Measurements from ENCODE around the gene CAPZA1.

Gene CAPZA1

DNA sequence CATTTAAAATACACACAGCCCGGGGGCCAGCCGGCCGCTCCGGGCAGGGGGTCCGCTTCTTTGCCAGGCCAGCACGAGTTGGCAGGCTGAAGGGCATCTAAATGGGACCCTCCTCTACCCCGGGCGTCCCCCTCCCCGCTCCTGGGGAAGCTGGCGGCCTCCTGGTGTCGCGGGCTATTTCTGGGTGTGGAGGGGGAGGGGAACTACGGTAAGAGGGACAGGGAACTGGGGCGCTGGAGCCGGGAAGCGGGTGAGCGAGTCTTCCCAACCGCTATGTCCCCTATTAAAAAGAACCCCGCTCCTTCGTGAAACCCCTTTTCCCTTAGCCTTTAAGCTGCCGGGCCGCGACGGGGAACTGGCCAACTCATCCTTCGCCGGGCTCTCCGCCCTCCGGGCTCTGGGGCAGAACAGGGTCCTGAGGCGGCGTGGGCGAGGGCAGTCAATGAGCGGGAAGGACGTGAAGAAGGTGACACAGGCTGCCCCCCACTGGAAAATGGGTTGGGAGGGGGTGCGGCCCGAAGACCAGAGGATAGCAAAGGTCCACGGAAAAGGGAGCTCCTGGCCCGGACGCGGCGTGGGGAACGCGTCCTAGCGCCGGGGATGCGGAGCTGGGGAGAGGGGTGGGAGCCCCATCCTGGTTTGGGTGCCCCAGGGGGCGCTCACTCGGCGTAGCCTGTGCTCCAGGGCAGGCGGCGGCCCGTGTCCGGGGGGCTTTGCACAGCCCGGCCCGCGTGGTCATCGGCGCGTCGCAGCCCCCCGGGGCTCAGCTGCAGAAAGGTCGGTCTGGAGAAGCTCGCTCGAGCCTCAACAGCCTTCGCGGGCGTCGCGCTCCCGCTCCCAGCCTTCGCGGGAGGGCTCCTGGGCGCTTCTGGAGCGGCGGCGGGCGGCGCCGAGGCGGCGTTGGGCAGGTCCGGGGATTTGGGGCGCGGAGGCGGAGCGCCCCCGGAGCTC is 95.0 kb downstream of the CAPZA1 start (continued):
- TF ChIP-seq ZNF560 (tag by site-specific recombination; IDR thresholded peaks at IDR 0.05; ENCODE audit: borderline replicate concordance) (no peak), GLIS2 (tag by site-specific recombination; IDR thresholded peaks at IDR 0.05) (peak; percentile 70), WT1 (tag by site-specific recombination; IDR thresholded peaks at IDR 0.05) (no peak), ZNF654 (tag by site-specific recombination; IDR thresholded peaks at IDR 0.05; ENCODE audit: low read depth) (no peak), KLF7 (tag by site-specific recombination; IDR thresholded peaks at IDR 0.05; ENCODE audit: borderline replicate concordance) (no peak), ZEB2 (tag by site-specific recombination; IDR thresholded peaks at IDR 0.05) (no peak), ZNF404 (tag by site-specific recombination; IDR thresholded peaks at IDR 0.05) (no peak)
- TF ChIP-seq, protein P1, sequence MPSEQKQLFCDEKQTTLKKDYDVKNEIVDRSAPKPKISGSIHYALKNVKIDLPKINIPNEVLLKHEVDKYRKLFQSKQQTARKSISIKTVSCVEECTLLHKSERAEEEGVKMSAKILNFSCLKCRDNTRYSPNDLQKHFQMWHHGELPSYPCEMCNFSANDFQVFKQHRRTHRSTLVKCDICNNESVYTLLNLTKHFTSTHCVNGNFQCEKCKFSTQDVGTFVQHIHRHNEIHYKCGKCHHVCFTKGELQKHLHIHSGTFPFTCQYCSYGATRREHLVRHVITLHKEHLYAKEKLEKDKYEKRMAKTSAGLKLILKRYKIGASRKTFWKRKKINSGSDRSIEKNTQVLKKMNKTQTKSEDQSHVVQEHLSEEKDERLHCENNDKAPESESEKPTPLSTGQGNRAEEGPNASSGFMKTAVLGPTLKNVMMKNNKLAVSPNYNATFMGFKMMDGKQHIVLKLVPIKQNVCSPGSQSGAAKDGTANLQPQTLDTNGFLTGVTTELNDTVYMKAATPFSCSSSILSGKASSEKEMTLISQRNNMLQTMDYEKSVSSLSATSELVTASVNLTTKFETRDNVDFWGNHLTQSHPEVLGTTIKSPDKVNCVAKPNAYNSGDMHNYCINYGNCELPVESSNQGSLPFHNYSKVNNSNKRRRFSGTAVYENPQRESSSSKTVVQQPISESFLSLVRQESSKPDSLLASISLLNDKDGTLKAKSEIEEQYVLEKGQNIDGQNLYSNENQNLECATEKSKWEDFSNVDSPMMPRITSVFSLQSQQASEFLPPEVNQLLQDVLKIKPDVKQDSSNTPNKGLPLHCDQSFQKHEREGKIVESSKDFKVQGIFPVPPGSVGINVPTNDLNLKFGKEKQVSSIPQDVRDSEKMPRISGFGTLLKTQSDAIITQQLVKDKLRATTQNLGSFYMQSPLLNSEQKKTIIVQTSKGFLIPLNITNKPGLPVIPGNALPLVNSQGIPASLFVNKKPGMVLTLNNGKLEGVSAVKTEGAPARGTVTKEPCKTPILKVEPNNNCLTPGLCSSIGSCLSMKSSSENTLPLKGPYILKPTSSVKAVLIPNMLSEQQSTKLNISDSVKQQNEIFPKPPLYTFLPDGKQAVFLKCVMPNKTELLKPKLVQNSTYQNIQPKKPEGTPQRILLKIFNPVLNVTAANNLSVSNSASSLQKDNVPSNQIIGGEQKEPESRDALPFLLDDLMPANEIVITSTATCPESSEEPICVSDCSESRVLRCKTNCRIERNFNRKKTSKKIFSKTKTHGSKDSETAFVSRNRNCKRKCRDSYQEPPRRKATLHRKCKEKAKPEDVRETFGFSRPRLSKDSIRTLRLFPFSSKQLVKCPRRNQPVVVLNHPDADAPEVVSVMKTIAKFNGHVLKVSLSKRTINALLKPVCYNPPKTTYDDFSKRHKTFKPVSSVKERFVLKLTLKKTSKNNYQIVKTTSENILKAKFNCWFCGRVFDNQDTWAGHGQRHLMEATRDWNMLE (tag by site-specific recombination; conservative IDR thresholded peaks at IDR 0.05; ENCODE audit: low read depth), result no peak
- TF ChIP-seq, protein P2, sequence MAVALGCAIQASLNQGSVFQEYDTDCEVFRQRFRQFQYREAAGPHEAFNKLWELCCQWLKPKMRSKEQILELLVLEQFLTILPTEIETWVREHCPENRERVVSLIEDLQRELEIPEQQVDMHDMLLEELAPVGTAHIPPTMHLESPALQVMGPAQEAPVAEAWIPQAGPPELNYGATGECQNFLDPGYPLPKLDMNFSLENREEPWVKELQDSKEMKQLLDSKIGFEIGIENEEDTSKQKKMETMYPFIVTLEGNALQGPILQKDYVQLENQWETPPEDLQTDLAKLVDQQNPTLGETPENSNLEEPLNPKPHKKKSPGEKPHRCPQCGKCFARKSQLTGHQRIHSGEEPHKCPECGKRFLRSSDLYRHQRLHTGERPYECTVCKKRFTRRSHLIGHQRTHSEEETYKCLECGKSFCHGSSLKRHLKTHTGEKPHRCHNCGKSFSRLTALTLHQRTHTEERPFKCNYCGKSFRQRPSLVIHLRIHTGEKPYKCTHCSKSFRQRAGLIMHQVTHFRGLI (tag by site-specific recombination; IDR thresholded peaks at IDR 0.05), result 0 out of 2 replicates have a peak, but pooled peaks have one; percentile 15

DNA sequence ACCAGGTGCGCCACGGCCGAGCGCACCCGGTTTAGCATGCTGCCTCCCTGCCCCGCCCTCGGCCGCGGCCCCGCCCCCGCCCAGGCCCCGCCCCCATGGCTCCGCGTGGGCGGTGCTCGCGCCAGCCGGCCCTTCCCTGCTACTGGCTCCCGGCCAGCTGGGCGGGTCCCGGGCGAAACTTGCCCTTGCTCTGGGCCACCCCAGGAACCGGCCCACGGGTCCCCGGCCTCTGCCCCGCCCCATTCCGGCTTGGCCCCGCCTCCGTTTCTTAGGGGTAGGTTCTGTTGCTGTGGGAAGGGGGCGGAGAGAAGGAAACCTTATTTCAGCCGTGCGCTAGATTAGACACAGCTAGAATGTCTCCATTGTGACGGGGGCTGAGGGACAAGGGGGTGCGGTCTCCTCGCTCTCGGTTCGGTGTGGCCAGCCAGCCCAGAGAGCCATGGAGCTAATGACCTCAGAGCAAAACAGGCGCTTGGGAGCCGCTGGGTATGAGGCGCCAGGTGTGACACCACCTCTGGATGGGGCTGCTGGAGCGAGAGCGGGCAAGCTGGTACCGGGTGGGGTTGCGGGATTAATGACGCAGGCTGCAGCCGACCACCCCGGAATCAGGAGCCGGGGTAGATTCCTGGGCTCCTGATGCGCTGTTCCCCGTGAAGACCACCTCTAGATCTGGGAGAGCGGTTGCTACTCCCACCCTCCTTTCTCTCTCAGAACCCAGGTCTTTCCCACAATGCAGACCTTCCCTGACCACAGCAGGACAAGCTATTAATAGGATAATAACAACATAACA is 95.8 kb downstream of the CAPZA1 start, which contains the start of gene PPM1J:
PPM1J (minus strand) TSS at position 69 of the 790 bp plus-strand sequence; CDS start at position 38, 31 bp downstream.
- Histone ChIP-seq H3K4me3 (ENCODE audit: low read depth, low read length) (peak within 1 kb of the TSS; percentile 57), H3K36me3 (ENCODE audit: control insufficient read depth in 2 of 2, insufficient read depth in 1 of 2, low read length in 2 of 2) (no peaks in the 10 kb centered on the region), H3K4me1 (ENCODE audit: control insufficient read depth, insufficient read depth, low read length) (no peaks in the 10 kb centered on the region), H3K27ac (ENCODE audit: extremely low read depth, low read depth, low read length) (no peak within 1 kb of the TSS; the same call in 1 of the 2 replicates), H3K9me3 (ENCODE audit: control insufficient read depth, insufficient read depth, low read depth, low read length) (no peaks in the 10 kb centered on the region)
- ChIA-PET POLR2A (interaction anchor here (0.5 to 2.0 kb wide), 9 partner anchors 10 to 674 kb away, joined by 3 to 17 read pairs (median 5); partner anchors contain the start of genes CTTNBP2NL, MAGI3, MOV10 and ST7L), CTCF (interaction anchor here (0.6 to 9.1 kb wide), 72 partner anchors 7 to 1196 kb away, joined by 3 to 417 read pairs (median 4); partner anchors contain the start of genes CTTNBP2NL, LRIG2 and SLC16A1)
- TF ChIP-seq ZXDB (tag by site-specific recombination; IDR thresholded peaks at IDR 0.05) (0 out of 2 replicates have a peak, but pooled peaks have one; percentile 17), ZNF354C (tag by site-specific recombination; IDR thresholded peaks at IDR 0.05; ENCODE audit: borderline replicate concordance, low read depth) (no peak), ZBTB20 (tag by site-specific recombination; IDR thresholded peaks at IDR 0.05) (peak; percentile 96), SP7 (tag by site-specific recombination; IDR thresholded peaks at IDR 0.05) (no peak), ZNF175 (tag by site-specific recombination; IDR thresholded peaks at IDR 0.05) (no peak), GLI4 (tag by site-specific recombination; IDR thresholded peaks at IDR 0.05) (no peak), KLF1 (tag by site-specific recombination; IDR thresholded peaks at IDR 0.05) (peak; percentile 45), KLF10 (tag by site-specific recombination; IDR thresholded peaks at IDR 0.05) (peak; percentile 82; the same call in 1 of the 2 replicates), ZNF223 (tag by site-specific recombination; IDR thresholded peaks at IDR 0.05) (no peak), ZNF560 (tag by site-specific recombination; IDR thresholded peaks at IDR 0.05; ENCODE audit: borderline replicate concordance) (no peak)
- TF ChIP-seq, protein P3, sequence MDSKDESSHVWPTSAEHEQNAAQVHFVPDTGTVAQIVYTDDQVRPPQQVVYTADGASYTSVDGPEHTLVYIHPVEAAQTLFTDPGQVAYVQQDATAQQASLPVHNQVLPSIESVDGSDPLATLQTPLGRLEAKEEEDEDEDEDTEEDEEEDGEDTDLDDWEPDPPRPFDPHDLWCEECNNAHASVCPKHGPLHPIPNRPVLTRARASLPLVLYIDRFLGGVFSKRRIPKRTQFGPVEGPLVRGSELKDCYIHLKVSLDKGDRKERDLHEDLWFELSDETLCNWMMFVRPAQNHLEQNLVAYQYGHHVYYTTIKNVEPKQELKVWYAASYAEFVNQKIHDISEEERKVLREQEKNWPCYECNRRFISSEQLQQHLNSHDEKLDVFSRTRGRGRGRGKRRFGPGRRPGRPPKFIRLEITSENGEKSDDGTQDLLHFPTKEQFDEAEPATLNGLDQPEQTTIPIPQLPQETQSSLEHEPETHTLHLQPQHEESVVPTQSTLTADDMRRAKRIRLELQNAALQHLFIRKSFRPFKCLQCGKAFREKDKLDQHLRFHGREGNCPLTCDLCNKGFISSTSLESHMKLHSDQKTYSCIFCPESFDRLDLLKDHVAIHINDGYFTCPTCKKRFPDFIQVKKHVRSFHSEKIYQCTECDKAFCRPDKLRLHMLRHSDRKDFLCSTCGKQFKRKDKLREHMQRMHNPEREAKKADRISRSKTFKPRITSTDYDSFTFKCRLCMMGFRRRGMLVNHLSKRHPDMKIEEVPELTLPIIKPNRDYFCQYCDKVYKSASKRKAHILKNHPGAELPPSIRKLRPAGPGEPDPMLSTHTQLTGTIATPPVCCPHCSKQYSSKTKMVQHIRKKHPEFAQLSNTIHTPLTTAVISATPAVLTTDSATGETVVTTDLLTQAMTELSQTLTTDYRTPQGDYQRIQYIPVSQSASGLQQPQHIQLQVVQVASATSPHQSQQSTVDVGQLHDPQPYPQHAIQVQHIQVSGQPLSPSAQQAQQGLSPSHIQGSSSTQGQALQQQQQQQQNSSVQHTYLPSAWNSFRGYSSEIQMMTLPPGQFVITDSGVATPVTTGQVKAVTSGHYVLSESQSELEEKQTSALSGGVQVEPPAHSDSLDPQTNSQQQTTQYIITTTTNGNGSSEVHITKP (tag by site-specific recombination; IDR thresholded peaks at IDR 0.05), result 0 out of 2 replicates have a peak, but pooled peaks have one; percentile 7
- TF ChIP-seq, protein P4, sequence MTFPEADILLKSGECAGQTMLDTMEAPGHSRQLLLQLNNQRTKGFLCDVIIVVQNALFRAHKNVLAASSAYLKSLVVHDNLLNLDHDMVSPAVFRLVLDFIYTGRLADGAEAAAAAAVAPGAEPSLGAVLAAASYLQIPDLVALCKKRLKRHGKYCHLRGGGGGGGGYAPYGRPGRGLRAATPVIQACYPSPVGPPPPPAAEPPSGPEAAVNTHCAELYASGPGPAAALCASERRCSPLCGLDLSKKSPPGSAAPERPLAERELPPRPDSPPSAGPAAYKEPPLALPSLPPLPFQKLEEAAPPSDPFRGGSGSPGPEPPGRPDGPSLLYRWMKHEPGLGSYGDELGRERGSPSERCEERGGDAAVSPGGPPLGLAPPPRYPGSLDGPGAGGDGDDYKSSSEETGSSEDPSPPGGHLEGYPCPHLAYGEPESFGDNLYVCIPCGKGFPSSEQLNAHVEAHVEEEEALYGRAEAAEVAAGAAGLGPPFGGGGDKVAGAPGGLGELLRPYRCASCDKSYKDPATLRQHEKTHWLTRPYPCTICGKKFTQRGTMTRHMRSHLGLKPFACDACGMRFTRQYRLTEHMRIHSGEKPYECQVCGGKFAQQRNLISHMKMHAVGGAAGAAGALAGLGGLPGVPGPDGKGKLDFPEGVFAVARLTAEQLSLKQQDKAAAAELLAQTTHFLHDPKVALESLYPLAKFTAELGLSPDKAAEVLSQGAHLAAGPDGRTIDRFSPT (tag by site-specific recombination; IDR thresholded peaks at IDR 0.05), result peak; percentile 26; the same call in 1 of the 2 replicates

Data from HEK293 (cell line).